Trophoblast cell (in vitro differentiated cells and primary cell): Measurements from ENCODE around the gene INHBA.

Experiments
- DNase-seq, 2 donors: peaks; one replicate each; pipeline ENCODE4 v3.0.0-alpha.2; 2016
- H2AFZ ChIP-seq: 2 replicates; pipeline ENCODE4 v1.6.1; 2013; ENCODE audit warnings: low read length, moderate library complexity, mild to moderate bottlenecking; ENCODE audit not compliant: insufficient read depth, poor library complexity
- H2AK5ac ChIP-seq: 2 replicates; pipeline ENCODE4 v1.6.1; 2013; ENCODE audit warnings: mild to moderate bottlenecking, low read length
- H2BK120ac ChIP-seq: 2 replicates; pipeline ENCODE4 v1.6.1; 2013; ENCODE audit warnings: low read length, mild to moderate bottlenecking, moderate library complexity; ENCODE audit not compliant: insufficient read depth, poor library complexity
- H2BK12ac ChIP-seq: 2 replicates; pipeline ENCODE4 v1.6.1; 2013; ENCODE audit warnings: mild to moderate bottlenecking, low read length, moderate library complexity
- H2BK5ac ChIP-seq: 2 replicates; pipeline ENCODE4 v1.6.1; 2013; ENCODE audit warnings: low read length, low read depth, moderate library complexity, mild to moderate bottlenecking; ENCODE audit not compliant: poor library complexity
- H3K14ac ChIP-seq: 2 replicates; pipeline ENCODE4 v1.6.1; 2013; ENCODE audit warnings: mild to moderate bottlenecking, low read length
- H3K18ac ChIP-seq: 2 replicates; pipeline ENCODE4 v1.6.1; 2013; ENCODE audit warnings: mild to moderate bottlenecking, low read length
- H3K23ac ChIP-seq: 2 replicates; pipeline ENCODE4 v1.6.1; 2013; ENCODE audit warnings: low read length
- H3K27ac ChIP-seq: 2 replicates; pipeline ENCODE4 v1.5.1; 2013; ENCODE audit warnings: low read depth, mild to moderate bottlenecking, inconsistent platforms, low read length, moderate library complexity
- H3K27me3 ChIP-seq: 2 replicates; pipeline ENCODE4 v1.6.1; 2013; ENCODE audit warnings: inconsistent platforms, mild to moderate bottlenecking, low read length, moderate library complexity; ENCODE audit not compliant: insufficient read depth
- H3K36me3 ChIP-seq, 2 experiments: 1 replicate in 1 of 2; 2 replicates in 1 of 2; pipeline ENCODE4 v1.6.1; 2013; ENCODE audit warnings: low read length in 2 of 2, mild to moderate bottlenecking in 2 of 2, moderate library complexity in 1 of 2; ENCODE audit not compliant: insufficient read depth in 2 of 2, control insufficient read depth in 1 of 2
- H3K4ac ChIP-seq: 2 replicates; pipeline ENCODE4 v1.6.1; 2013; ENCODE audit warnings: low read depth, mild to moderate bottlenecking, low read length, moderate library complexity
- H3K4me1 ChIP-seq, 2 experiments: 1 replicate in 1 of 2; 2 replicates in 1 of 2; pipeline ENCODE4 v1.6.1; 2013; ENCODE audit warnings: low read length in 2 of 2, mild to moderate bottlenecking in 2 of 2, moderate library complexity in 1 of 2; ENCODE audit not compliant: insufficient read depth in 2 of 2, control insufficient read depth in 1 of 2
- H3K4me2 ChIP-seq: 2 replicates; pipeline ENCODE4 v1.6.1; 2013; ENCODE audit warnings: inconsistent platforms, mild to moderate bottlenecking, low read length, moderate library complexity
- H3K4me3 ChIP-seq: 2 replicates; pipeline ENCODE4 v1.5.1; 2013; ENCODE audit warnings: mild to moderate bottlenecking, low read depth, low read length, inconsistent platforms
- H3K79me1 ChIP-seq: one replicate; pipeline ENCODE4 v1.6.1; 2013; ENCODE audit warnings: low read length
- H3K79me2 ChIP-seq: 2 replicates; pipeline ENCODE4 v1.6.1; 2013; ENCODE audit warnings: low read length, mild to moderate bottlenecking; ENCODE audit not compliant: control insufficient read depth, insufficient read depth, poor library complexity
- H3K9ac ChIP-seq: 2 replicates; pipeline ENCODE4 v1.6.1; 2013; ENCODE audit warnings: mild to moderate bottlenecking, low read length
- H3K9me3 ChIP-seq: 2 replicates; pipeline ENCODE4 v1.6.1; 2013; ENCODE audit warnings: low read depth, mild to moderate bottlenecking, control low read depth, inconsistent platforms, low read length; ENCODE audit not compliant: insufficient read depth
- H4K12ac ChIP-seq: 2 replicates; pipeline ENCODE4 v1.6.1; 2013; ENCODE audit warnings: low read depth, mild to moderate bottlenecking, low read length, moderate library complexity
- H4K8ac ChIP-seq: 2 replicates; pipeline ENCODE4 v1.6.1; 2013; ENCODE audit warnings: low read depth, mild to moderate bottlenecking, low read length, moderate library complexity
- H4K91ac ChIP-seq: one replicate; pipeline ENCODE4 v1.6.1; 2013; ENCODE audit warnings: low read depth, mild to moderate bottlenecking, low read length, moderate library complexity
- WGBS: extraction: QIAGEN DNeasy Blood & Tissue Kit; methylation state at CpG from one replicate; pipeline ENCODE4 v1.1.7; 2013; ENCODE audit warnings: missing lambda C conversion rate; ENCODE audit not compliant: insufficient read length, insufficient coverage; ENCODE audit errors: extremely low coverage; 5-methylcytosine and 5-hydroxymethylcytosine counted together

INHBA gene

GRCh38 chr7:41701068-41701941, 1.6 kb downstream of the INHBA start:
- H3K23ac ChIP-seq, result peak overlapping the region; percentile 76
- no CpG with 5 or more reads among the region's 13 CpGs for WGBS
- no peak for DNase-seq

GRCh38 chr7:41700044-41700471, 2.8 kb downstream of the INHBA start:
- no peaks in the 10 kb centered on the region for H3K9me3 ChIP-seq
- no peak overlapping the region for H3K23ac ChIP-seq
- peak overlapping the region; percentile 73 for H4K12ac ChIP-seq
- H3K79me1 ChIP-seq, result peaks cover 19% of the 10 kb centered on the region
- H3K4me3 ChIP-seq, result peak overlapping the region; percentile 74
- peak overlapping the region; percentile 28 for H2AFZ ChIP-seq
- H3K4me2 ChIP-seq, result peak overlapping the region; percentile 84
- peaks cover 0 to 2% of the 10 kb centered on the region in 2 experiments for H3K36me3 ChIP-seq
- no peaks in the 10 kb centered on the region for H3K27me3 ChIP-seq
- H2BK5ac ChIP-seq, result peak overlapping the region; percentile 42
- peak overlapping the region; percentile 2 for H2AK5ac ChIP-seq
- peaks cover 10% of the 10 kb centered on the region for H3K79me2 ChIP-seq
- H2BK120ac ChIP-seq, result peak overlapping the region; percentile 89
- WGBS, result no CpG with 5 or more reads among the region's 18 CpGs
- peak overlapping the region; percentile 66 for H3K14ac ChIP-seq
- peak overlapping the region; percentile 32 for H3K27ac ChIP-seq
- peak overlapping the region; percentile 92 for H2BK12ac ChIP-seq
- peak overlapping the region; percentile 67 for H3K4ac ChIP-seq
- peaks cover 15 to 17% of the 10 kb centered on the region in 2 experiments for H3K4me1 ChIP-seq
- DNase-seq, result no peak
- H4K91ac ChIP-seq, result peak overlapping the region; percentile 72
- H3K9ac ChIP-seq, result peak overlapping the region; percentile 77
- peak overlapping the region; percentile 95 for H3K18ac ChIP-seq
- H4K8ac ChIP-seq, result peak overlapping the region; percentile 88

More at GRCh38 chr7:41701068-41701941, 1.6 kb downstream of the INHBA start:
- peaks cover 21% of the 10 kb centered on the region in 2 experiments for H3K4me1 ChIP-seq
- peak overlapping the region; percentile 53 for H3K4ac ChIP-seq
- H2BK120ac ChIP-seq, result peak overlapping the region; percentile 93
- peak overlapping the region; percentile 71 for H3K9ac ChIP-seq
- H2BK12ac ChIP-seq, result peak overlapping the region; percentile 97
- peak overlapping the region; percentile 64 for H2BK5ac ChIP-seq
- peak overlapping the region; percentile 89 for H3K14ac ChIP-seq
- H4K91ac ChIP-seq, result peak overlapping the region; percentile 93
- no peak overlapping the region for H3K27ac ChIP-seq
- no peaks in the 10 kb centered on the region for H3K9me3 ChIP-seq
- H3K4me2 ChIP-seq, result peak overlapping the region; percentile 64
- peaks cover 27% of the 10 kb centered on the region for H3K79me1 ChIP-seq
- H3K18ac ChIP-seq, result peak overlapping the region; percentile 80
- H2AFZ ChIP-seq, result no peak overlapping the region
- H3K36me3 ChIP-seq, result no peaks in the 10 kb centered on the region
- peak overlapping the region; percentile 68 for H4K8ac ChIP-seq
- no peaks in the 10 kb centered on the region for H3K27me3 ChIP-seq
- H3K4me3 ChIP-seq, result peak overlapping the region; percentile 50
- H4K12ac ChIP-seq, result peak overlapping the region; percentile 7
- H2AK5ac ChIP-seq, result peak overlapping the region; percentile 76
- peaks cover 13% of the 10 kb centered on the region for H3K79me2 ChIP-seq

DNA sequence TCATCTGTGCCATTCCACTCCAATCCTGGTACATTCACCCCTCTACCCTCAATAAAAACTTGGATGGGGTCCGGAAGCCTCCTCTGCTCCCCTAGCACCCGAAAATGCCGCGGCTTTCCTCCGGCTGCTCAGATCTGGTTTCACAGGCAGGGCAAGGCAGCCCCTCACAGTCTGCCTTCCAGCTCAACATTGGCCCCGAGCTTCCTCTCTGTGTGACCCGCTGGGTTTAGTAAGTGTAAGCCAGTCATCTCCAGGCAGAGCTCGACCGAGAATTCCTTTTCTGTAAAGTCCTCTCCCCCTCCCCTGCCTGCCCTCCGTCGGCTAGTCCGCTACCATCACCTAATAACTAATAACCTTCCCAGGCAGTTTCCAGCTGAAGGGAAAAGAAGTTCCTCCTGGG, 3.4 kb downstream of the INHBA start:
- H4K91ac ChIP-seq, result peak overlapping the region; percentile 64
- H3K18ac ChIP-seq, result no peak overlapping the region
- peak overlapping the region; percentile 91 for H3K9ac ChIP-seq
- peak overlapping the region; percentile 19 for H2AFZ ChIP-seq
- H3K79me2 ChIP-seq, result peaks cover 9% of the 10 kb centered on the region
- peak overlapping the region; percentile 14 for H3K14ac ChIP-seq
- peak overlapping the region; percentile 65 for H3K4me3 ChIP-seq
- H3K9me3 ChIP-seq, result no peaks in the 10 kb centered on the region
- H2BK5ac ChIP-seq, result no peak overlapping the region
- H2AK5ac ChIP-seq, result no peak overlapping the region
- H4K8ac ChIP-seq, result no peak overlapping the region
- no peak overlapping the region for H3K27ac ChIP-seq
- H4K12ac ChIP-seq, result no peak overlapping the region
- no peak for DNase-seq
- no peak overlapping the region for H3K23ac ChIP-seq
- no peak overlapping the region for H2BK120ac ChIP-seq
- peaks cover 16% of the 10 kb centered on the region for H3K79me1 ChIP-seq
- peak overlapping the region; percentile 84 for H3K4me2 ChIP-seq
- H3K36me3 ChIP-seq, result peaks cover 0 to 2% of the 10 kb centered on the region in 2 experiments
- WGBS, result no CpG with 5 or more reads among the region's 12 CpGs
- no peaks in the 10 kb centered on the region for H3K27me3 ChIP-seq
- no peak overlapping the region for H3K4ac ChIP-seq
- no peak overlapping the region for H2BK12ac ChIP-seq
- H3K4me1 ChIP-seq, result peaks cover 11 to 14% of the 10 kb centered on the region in 2 experiments

GRCh38 chr7:41698726-41699125, 4.2 kb downstream of the INHBA start:
- no CpG with 5 or more reads among the region's 4 CpGs for WGBS
- no peak overlapping the region for H2AFZ ChIP-seq

More at GRCh38 chr7:41698726-41699125, 4.2 kb downstream of the INHBA start:
- Histone ChIP-seq H4K91ac (peak overlapping the region; percentile 70), H3K36me3 (peaks cover 0 to 2% of the 10 kb centered on the region in 2 experiments), H2BK120ac (no peak overlapping the region), H3K79me2 (peaks cover 9% of the 10 kb centered on the region), H3K4me1 (peaks cover 11 to 14% of the 10 kb centered on the region in 2 experiments), H3K27ac (no peak overlapping the region), H3K4ac (peak overlapping the region; percentile 52), H4K8ac (peak overlapping the region; percentile 43), H3K9ac (no peak overlapping the region), H3K9me3 (no peaks in the 10 kb centered on the region), H3K18ac (no peak overlapping the region), H2AK5ac (peak overlapping the region; percentile 47), H2BK12ac (peak overlapping the region; percentile 43), H3K27me3 (no peaks in the 10 kb centered on the region), H3K23ac (no peak overlapping the region), H3K4me2 (peak overlapping the region; percentile 84), H3K14ac (no peak overlapping the region), H3K79me1 (peaks cover 16% of the 10 kb centered on the region), H3K4me3 (peak overlapping the region; percentile 46), H4K12ac (no peak overlapping the region), H2BK5ac (no peak overlapping the region)
- DNase-seq, result no peak
